WI38 (cell line): ENCODE measurements around the gene SLC6A11.

ENCODE experiments used
- H3K4me3 ChIP-seq: 2 replicates; pipeline ENCODE4 v1.5.1; 2011; ENCODE audit warnings: low read depth, mild to moderate bottlenecking, control low read depth, low read length
- TF ChIP-seq, protein P1 (sequence below): IDR thresholded peaks from 2 replicates; pipeline ENCODE4 v1.5.1; 2012; ENCODE audit warnings: low read depth, mild to moderate bottlenecking, control low read depth, low read length

SLC6A11 gene

DNA sequence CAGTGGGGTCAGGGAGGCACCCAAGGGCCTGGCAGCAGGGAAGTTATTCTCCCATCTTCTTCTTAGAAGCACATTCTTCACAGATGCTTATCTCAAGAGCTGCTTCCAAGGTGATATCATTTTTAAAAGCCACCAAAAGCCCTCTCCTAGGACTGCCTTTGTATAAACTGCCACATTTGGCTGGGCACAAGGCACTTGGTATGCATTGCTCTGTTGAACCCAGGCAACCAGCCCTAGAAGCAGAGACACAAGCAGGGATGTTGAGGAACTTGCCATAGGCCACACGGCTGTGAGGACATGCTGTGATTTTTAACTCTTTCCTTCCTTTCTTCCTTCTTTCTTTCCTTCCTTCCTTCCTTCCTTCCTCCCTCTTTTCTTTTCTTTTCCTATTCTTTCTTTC is 169.2 kb downstream of the SLC6A11 start:
- TF ChIP-seq, protein P1, sequence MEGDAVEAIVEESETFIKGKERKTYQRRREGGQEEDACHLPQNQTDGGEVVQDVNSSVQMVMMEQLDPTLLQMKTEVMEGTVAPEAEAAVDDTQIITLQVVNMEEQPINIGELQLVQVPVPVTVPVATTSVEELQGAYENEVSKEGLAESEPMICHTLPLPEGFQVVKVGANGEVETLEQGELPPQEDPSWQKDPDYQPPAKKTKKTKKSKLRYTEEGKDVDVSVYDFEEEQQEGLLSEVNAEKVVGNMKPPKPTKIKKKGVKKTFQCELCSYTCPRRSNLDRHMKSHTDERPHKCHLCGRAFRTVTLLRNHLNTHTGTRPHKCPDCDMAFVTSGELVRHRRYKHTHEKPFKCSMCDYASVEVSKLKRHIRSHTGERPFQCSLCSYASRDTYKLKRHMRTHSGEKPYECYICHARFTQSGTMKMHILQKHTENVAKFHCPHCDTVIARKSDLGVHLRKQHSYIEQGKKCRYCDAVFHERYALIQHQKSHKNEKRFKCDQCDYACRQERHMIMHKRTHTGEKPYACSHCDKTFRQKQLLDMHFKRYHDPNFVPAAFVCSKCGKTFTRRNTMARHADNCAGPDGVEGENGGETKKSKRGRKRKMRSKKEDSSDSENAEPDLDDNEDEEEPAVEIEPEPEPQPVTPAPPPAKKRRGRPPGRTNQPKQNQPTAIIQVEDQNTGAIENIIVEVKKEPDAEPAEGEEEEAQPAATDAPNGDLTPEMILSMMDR = no peak
- H3K4me3 ChIP-seq = no peak overlapping the region

DNA sequence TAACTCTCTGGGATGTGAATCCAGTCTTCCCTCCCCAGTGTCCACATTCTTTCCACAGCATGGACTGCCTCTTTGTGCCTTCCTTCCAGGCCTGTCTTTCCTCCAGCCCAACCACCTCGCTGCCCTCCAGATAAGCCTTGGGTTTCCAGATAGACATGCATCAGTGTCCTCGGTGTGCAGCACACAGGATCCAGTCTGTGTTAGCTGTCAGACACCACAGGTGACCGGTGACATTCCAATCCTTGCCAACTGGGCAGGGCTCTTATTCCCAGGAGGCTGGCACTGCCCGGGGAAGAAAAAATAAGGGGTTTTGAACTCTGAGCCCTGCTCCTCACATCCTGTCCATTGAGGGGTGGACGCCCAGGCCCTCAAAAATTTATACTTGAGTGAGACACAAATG is 170.6 kb downstream of the SLC6A11 start:
- TF ChIP-seq, protein P1 = no peak
- H3K4me3 ChIP-seq = no peak overlapping the region

DNA sequence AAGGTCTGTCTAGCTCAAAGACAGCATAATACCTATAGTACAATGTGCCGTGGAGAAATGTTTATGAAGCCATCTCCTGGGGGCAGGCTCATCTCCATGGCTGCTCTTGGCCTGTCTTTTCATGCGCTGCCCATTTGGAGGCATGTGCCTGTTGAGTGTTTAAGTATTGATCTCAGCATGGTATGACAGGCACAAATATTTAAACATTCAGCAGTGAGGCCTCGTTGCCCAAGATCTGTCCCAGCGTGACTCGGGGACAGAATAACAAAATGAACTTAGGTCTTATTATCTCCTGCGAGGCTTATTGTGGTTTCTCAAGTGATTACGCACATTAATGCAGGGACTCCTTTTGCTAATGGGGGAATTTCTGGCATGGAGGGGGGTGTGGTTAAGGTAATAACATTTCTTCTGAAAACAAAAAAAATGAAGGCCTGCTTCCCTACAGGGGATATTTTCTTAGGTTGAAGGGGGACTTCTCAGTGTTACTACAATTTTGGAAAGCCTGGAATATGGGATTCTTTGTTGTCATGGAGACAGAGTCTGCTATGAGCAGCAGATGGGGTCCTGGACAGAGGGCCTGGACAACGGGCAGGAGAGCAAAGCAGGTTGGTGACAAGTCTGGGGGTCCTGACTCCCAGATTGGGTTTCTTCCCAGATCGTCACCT is 172.1 kb downstream of the SLC6A11 start:
- TF ChIP-seq, protein P1 = no peak
- H3K4me3 ChIP-seq = no peak overlapping the region

DNA sequence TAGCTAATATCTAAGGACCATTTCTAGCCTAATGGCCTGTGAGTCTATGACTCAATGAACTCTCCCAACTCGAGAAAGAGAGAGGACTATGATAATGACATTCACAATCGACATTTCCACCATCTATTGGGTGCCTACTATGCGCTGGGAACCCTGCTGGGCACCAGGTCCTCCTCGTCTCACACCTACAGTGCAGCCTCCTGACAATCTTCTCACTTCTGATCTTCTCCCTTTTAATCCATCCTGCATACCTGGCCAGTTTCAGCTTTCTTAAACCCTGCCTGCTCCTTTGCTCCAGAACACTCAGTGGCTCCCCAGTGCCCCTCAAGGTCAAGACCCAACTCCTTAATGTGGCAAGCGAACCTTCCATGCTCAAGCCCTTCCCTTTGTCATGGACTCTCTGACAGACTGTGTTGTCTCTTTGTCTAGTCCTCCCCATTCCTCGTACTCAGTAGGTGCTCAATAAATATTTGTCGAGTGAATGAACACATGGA is 173.0 kb downstream of the SLC6A11 start:
- TF ChIP-seq, protein P1 = no peak
- no peak overlapping the region for H3K4me3 ChIP-seq
